ENCODE data around the gene TAS2R1.

DNA sequence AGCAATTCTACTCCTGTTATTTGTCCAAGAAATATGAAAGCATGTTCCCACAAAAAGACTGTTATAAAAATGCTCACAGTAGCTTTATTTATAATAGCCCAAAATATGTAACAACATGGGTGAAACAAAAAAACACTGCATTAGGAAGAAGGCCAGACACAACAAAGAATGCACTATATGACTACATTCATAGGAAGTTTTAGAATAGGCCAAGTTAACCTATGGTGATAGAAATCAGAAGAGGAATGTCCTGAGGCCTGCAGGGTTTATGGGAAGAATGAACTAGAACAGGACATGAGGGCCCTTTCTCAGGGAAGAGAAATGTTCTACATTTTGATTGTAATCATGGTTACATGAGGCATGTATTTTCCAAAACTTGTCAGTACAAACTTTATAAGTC is 24.7 kb upstream of the TAS2R1 start:
- TF ChIP-seq, protein P1, sequence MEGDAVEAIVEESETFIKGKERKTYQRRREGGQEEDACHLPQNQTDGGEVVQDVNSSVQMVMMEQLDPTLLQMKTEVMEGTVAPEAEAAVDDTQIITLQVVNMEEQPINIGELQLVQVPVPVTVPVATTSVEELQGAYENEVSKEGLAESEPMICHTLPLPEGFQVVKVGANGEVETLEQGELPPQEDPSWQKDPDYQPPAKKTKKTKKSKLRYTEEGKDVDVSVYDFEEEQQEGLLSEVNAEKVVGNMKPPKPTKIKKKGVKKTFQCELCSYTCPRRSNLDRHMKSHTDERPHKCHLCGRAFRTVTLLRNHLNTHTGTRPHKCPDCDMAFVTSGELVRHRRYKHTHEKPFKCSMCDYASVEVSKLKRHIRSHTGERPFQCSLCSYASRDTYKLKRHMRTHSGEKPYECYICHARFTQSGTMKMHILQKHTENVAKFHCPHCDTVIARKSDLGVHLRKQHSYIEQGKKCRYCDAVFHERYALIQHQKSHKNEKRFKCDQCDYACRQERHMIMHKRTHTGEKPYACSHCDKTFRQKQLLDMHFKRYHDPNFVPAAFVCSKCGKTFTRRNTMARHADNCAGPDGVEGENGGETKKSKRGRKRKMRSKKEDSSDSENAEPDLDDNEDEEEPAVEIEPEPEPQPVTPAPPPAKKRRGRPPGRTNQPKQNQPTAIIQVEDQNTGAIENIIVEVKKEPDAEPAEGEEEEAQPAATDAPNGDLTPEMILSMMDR (IDR thresholded peaks at IDR 0.05 in 8 of 11, conservative IDR thresholded peaks at IDR 0.05 in 3 of 11) = no peak
- no peak for TF ChIP-seq POLR2A (IDR thresholded peaks at IDR 0.05)
